Ovary (tissue), 9 donors: ENCODE measurements around the gene RNF151. TPM values are rescaled to one million over a fixed set of nuclear protein-coding genes. Genes with fewer than 3 reads are reported as not detected.
A peak's percentile ranks its signal among the peaks of the same experiment; 100 is the strongest.

Source experiments
- DNase-seq, 5 donors: peaks; one replicate each; pipeline ENCODE4 v3.0.0-alpha.2; 2019 to 2020
- H3K27ac ChIP-seq, 2 donors: fragments of 200-600 bp; one replicate each; pipeline versions ENCODE4 v1.5.1 to v1.8.0; 2019 to 2022
- H3K27me3 ChIP-seq: fragments of 200-600 bp; one replicate; pipeline ENCODE4 v1.8.0; 2022
- H3K36me3 ChIP-seq: fragments of 200-600 bp; sonication (generic); one replicate; pipeline ENCODE4 v1.5.1; 2019
- H3K4me1 ChIP-seq: one replicate; pipeline ENCODE4 v1.8.1; 2013; ENCODE audit warnings: mild to moderate bottlenecking, moderate library complexity; ENCODE audit not compliant: insufficient read depth
- H3K4me3 ChIP-seq: fragments of 200-600 bp; sonication (generic); one replicate; pipeline ENCODE4 v1.5.1; 2017
- H3K9me3 ChIP-seq, 2 donors: fragments of 200-600 bp in 1 of 2; sonication (generic) in 1 of 2; one replicate each; pipeline versions ENCODE4 v1.5.1 to v1.8.1; 2013 to 2019; ENCODE audit warnings: mild to moderate bottlenecking in 1 of 2, moderate library complexity in 1 of 2
- EP300 ChIP-seq: sonication (generic); formaldehyde crosslinking; IDR thresholded peaks from one replicate; pipeline ENCODE4 v1.6.1; 2017; ENCODE audit warnings: antibody characterized with exemption
- POLR2A ChIP-seq: fragments of 450-650 bp; IDR thresholded peaks from one replicate; pipeline ENCODE4 v1.6.1; 2017; ENCODE audit warnings: antibody characterized with exemption, mild to moderate bottlenecking, moderate library complexity
- WGBS, 3 donors: extraction: QIAGEN DNeasy Blood & Tissue Kit in 1 of 3; methylation state at CpG; one replicate each; pipeline versions ENCODE4 v1.1.5 to v1.1.7; 2013 to 2017; 5-methylcytosine and 5-hydroxymethylcytosine counted together
- intact Hi-C, 4 donors: fragments of 100-400 bp; cut with DNase I; formaldehyde crosslinking; loops; one replicate each; pipeline versions ENCODE4 v1.11.0 to v1.15.1; 2022 to 2023
- polyA plus RNA-seq, 2 donors: library from polyadenylated mRNA; stranded (reverse); fragments of 200-250 nt in 1 of 2; fragments of 350-450 nt in 1 of 2; fragmentation: Illumina TruSeq in 1 of 2; extraction: RNeasy Lipid Tissue Mini Kit (QIAGEN cat#74804) in 1 of 2; gene quantifications; one replicate each; pipeline ENCODE4 v1.2.3, GENCODE V29; 2013 to 2014
- total RNA-seq, 7 donors: library from RNA; depleted of rRNA in 2 of 7; stranded (reverse); fragments of >200 nt in 2 of 7; fragmentation: NEBNext Ultra II Directional in 3 of 7; extraction: Animal tissue kit (Norgen Biotek cat#: 25700) in 3 of 7; gene quantifications; one replicate each; pipeline versions ENCODE4 v1.1.0 to v1.2.4, GENCODE V29; 2016 to 2023
- TF ChIP-seq, protein P1 (sequence below), 3 donors: fragments of 450-650 bp in 2 of 3; fragments of 200-600 bp in 1 of 3; IDR thresholded peaks; one replicate each; pipeline versions ENCODE4 v1.5.1 to v1.8.0; 2016 to 2022; ENCODE audit warnings: antibody characterized with exemption in 3 of 3, mild to moderate bottlenecking in 1 of 3
- donor health status: DM: no; HTN: no; CAD: no; lungs with moderate emphysema.
- donor health status: DM: no; HTN: no; CAD: no.
- donor health status: Bipolar disorder and iron deficiency.
- donor health status: DM: yes; HTN: yes; CAD: no.
- donor health status: DM: no; HTN: no; CAD: no.
- donor health status: DM: yes; HTN: yes; CAD: no.

RNF151 gene
- total and polyA plus RNA-seq, 9 donors: 0.32 TPM; not detected in 8

DNA sequence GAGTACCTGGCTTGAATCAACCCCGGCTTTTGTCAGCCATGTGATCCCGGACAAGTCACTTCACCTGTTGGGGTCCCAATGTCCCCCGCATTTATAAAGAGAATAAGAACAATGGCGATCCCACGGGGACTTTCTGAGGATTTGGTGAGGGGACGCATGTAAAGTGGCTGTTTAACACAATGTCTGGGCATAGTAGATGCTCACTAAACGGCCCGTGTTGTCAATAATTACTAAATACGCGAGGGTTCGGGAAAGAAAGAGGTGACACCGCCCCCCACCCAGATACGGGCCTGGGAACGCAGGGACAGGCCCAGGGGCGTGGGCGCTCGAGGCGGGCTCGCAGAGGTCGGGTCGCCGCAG lies 24.9 kb downstream of the RNF151 start:
- DNase-seq: no peak
- H3K36me3 ChIP-seq: no peaks in the 10 kb centered on the region
- H3K9me3 ChIP-seq: no peaks in the 10 kb centered on the region
- TF ChIP-seq, protein P1, sequence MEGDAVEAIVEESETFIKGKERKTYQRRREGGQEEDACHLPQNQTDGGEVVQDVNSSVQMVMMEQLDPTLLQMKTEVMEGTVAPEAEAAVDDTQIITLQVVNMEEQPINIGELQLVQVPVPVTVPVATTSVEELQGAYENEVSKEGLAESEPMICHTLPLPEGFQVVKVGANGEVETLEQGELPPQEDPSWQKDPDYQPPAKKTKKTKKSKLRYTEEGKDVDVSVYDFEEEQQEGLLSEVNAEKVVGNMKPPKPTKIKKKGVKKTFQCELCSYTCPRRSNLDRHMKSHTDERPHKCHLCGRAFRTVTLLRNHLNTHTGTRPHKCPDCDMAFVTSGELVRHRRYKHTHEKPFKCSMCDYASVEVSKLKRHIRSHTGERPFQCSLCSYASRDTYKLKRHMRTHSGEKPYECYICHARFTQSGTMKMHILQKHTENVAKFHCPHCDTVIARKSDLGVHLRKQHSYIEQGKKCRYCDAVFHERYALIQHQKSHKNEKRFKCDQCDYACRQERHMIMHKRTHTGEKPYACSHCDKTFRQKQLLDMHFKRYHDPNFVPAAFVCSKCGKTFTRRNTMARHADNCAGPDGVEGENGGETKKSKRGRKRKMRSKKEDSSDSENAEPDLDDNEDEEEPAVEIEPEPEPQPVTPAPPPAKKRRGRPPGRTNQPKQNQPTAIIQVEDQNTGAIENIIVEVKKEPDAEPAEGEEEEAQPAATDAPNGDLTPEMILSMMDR (IDR thresholded peaks at IDR 0.05): no peak
- H3K27ac ChIP-seq: no peak overlapping the region
- intact Hi-C loops: no loop called here
- peaks cover 7% of the 10 kb centered on the region for H3K4me1 ChIP-seq
- peak overlapping the region; percentile 27 for H3K4me3 ChIP-seq
- WGBS, 3 donors: 8 to 12% (median 9%) methylated on average over 22 of the region's 22 CpGs
- no peaks in the 10 kb centered on the region for H3K27me3 ChIP-seq

DNA sequence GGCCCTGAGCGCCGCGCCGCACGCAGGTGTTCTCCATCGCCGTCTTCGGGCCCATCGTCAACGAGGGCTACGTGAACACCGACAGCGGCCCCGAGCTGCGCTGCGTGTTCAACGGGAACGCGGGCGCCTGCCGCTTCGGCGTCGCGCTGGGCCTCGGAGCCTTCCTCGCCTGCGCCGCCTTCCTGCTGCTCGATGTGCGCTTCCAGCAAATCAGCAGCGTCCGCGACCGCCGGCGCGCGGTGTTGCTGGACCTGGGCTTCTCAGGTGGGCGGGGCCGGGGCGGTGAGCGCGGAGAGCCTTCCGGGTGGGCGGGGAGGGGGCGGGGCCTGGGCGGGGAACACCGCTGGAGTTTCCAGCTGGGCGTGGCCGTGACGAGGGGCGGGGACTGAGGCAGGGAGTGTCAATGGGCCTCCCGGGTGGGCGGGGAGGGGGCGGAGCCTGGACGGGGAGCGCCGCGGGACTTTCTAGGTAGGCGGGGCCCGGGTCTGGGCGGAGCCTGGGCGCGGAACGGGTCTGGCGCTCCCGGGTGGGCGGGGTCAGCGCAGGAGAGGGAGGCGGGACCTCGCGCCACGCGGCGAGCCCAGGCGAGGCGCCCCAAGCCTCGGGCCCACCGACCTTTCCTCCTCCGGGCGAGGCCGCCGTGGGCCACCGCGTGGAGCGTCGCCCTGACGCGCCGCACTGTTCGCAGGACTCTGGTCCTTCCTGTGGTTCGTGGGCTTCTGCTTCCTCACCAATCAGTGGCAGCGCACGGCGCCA lies 25.5 kb downstream of the RNF151 start:
- WGBS, 3 donors: 2 to 3% (median 3%) methylated on average over 55 to 96 of the region's 96 CpGs

DNA sequence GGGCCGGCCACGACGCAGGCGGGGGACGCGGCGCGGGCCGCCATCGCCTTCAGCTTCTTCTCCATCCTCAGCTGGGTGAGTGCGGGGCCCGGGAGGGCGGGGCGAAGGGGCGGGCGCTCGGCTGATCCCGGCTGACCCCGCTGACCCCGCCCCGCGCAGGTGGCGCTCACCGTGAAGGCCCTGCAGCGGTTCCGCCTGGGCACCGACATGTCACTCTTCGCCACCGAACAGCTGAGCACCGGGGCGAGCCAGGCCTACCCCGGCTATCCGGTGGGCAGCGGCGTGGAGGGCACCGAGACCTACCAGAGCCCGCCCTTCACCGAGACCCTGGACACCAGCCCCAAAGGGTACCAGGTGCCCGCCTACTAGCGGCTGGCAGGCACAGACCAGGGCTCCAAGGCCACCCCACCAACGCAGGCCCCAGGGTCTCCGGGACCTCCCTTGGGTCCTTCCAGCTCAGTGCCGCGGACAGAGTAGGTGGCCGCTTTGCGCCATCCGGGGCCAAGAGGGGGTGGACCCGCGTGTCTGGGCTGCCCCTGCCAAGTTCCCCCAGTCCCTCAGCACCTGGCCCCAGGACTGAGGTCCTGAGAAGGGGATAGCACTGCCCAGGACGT lies 26.2 kb downstream of the RNF151 start:
- TF ChIP-seq, protein P1 (IDR thresholded peaks at IDR 0.05): no peak
- TF ChIP-seq EP300 (no peak), POLR2A (no peak)
- DNase-seq: peak in 2 of 5 donors; percentile 62 to 69
- no peaks in the 10 kb centered on the region for H3K27me3 ChIP-seq
- no peak overlapping the region for H3K4me3 ChIP-seq
- intact Hi-C loops: no loop called here
- H3K4me1 ChIP-seq: peaks cover 8% of the 10 kb centered on the region
- H3K36me3 ChIP-seq: no peaks in the 10 kb centered on the region
- WGBS, 3 donors: 44 to 48% (median 44%) methylated on average over 48 to 50 of the region's 50 CpGs
- H3K27ac ChIP-seq: no peak overlapping the region
- no peaks in the 10 kb centered on the region for H3K9me3 ChIP-seq

More for the DNA sequence above, 25.5 kb downstream of the RNF151 start:
- TF ChIP-seq POLR2A (no peak), EP300 (no peak)
- TF ChIP-seq, protein P1 (IDR thresholded peaks at IDR 0.05): no peak
- peaks cover 7% of the 10 kb centered on the region for H3K4me1 ChIP-seq
- H3K27me3 ChIP-seq: no peaks in the 10 kb centered on the region
- no peaks in the 10 kb centered on the region for H3K9me3 ChIP-seq
- no peak overlapping the region for H3K27ac ChIP-seq
- peak overlapping the region; percentile 27 for H3K4me3 ChIP-seq
- H3K36me3 ChIP-seq: no peaks in the 10 kb centered on the region
- DNase-seq: peak; percentile 93 to 96 (median 94)
- intact Hi-C loops: no loop called here

DNA sequence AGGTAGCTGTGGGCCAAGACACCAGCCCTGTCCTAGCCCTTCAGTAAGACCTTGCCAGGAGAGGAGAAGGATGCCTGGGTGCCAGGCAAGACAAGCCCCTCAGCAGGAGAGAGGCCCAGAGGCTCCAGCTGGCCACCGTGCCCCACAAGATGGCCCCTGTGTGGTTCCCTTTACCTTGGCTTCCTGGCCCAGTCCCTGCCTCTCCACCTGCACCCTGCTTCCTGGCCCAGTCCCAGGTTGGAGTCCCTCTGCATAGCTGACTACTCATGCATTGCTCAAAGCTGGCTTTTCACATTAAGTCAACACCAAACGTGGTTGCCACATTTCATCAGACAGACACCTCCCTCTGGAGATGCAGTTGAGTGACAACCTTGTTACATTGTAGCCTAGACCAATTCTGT lies 27.1 kb downstream of the RNF151 start:
- Histone ChIP-seq H3K9me3 (no peaks in the 10 kb centered on the region), H3K4me3 (no peak overlapping the region), H3K27me3 (no peaks in the 10 kb centered on the region), H3K36me3 (no peaks in the 10 kb centered on the region), H3K4me1 (peaks cover 12% of the 10 kb centered on the region), H3K27ac (no peak overlapping the region)
- intact Hi-C loops: no loop called here
- TF ChIP-seq, protein P1 (IDR thresholded peaks at IDR 0.05): no peak
- TF ChIP-seq EP300: no peak
- no peak for TF ChIP-seq POLR2A
- DNase-seq: peak in 1 of 5 donors; percentile 35
- WGBS, 3 donors: 76 to 82% (median 78%) methylated on average over 2 of the region's 2 CpGs
